ENCODE data around the gene TBCB.

- TF ChIP-seq CTCF (IDR thresholded peaks at IDR 0.05; ENCODE audit: low read length) (no peak), EZH2phosphoT487 (IDR thresholded peaks at IDR 0.05; ENCODE audit: low read length) (no peak)
Observed at GRCh38 chr19:36142496-36142895, 27.2 kb downstream of the TBCB start.
